SKM-1 (cell line): ENCODE measurements around the gene EPN3.

ENCODE experiments used
- DNase-seq: peaks from one replicate; lab custom pipeline; 2025; ENCODE audit not compliant: unreplicated experiment; lab: John Stamatoyannopoulos, UW

The EPN3 gene

GRCh38 chr17:50508573-50509460 is 23.7 kb upstream of the EPN3 start:
- DNase-seq = no peak

- DNase-seq = no peak
Measured at GRCh38 chr17:50511058-50511457, 21.5 kb upstream of the EPN3 start.

- no peak for DNase-seq
Measured at GRCh38 chr17:50513495-50513894, 19.0 kb upstream of the EPN3 start.

- no peak for DNase-seq
Measured at GRCh38 chr17:50514388-50514787, 18.1 kb upstream of the EPN3 start.

GRCh38 chr17:50514936-50515702 is 17.4 kb upstream of the EPN3 start:
- DNase-seq = no peak

- DNase-seq = no peak
Measured at GRCh38 chr17:50517011-50517410, 15.5 kb upstream of the EPN3 start.

GRCh38 chr17:50517504-50518383 is 14.8 kb upstream of the EPN3 start:
- no peak for DNase-seq

GRCh38 chr17:50518384-50519023 is 14.0 kb upstream of the EPN3 start:
- DNase-seq = no peak

GRCh38 chr17:50519141-50519834 is 13.2 kb upstream of the EPN3 start:
- DNase-seq = no peak

GRCh38 chr17:50520483-50520882 is 12.1 kb upstream of the EPN3 start:
- no peak for DNase-seq

GRCh38 chr17:50521514-50521913 is 11.0 kb upstream of the EPN3 start:
- no peak for DNase-seq

GRCh38 chr17:50522766-50523165 is 9.8 kb upstream of the EPN3 start:
- DNase-seq = no peak

- DNase-seq = no peak
Measured at GRCh38 chr17:50523208-50523607, 9.3 kb upstream of the EPN3 start.

- DNase-seq = no peak
Measured at GRCh38 chr17:50524838-50525237, 7.7 kb upstream of the EPN3 start.

GRCh38 chr17:50527155-50527762 is 5.3 kb upstream of the EPN3 start:
- peak; percentile 55 for DNase-seq

GRCh38 chr17:50527949-50528474 is 4.5 kb upstream of the EPN3 start:
- no peak for DNase-seq

- DNase-seq = no peak
Measured at GRCh38 chr17:50529849-50530248, 2.7 kb upstream of the EPN3 start.

GRCh38 chr17:50531428-50532025 is 1.0 kb upstream of the EPN3 start:
- no peak for DNase-seq

- no peak for DNase-seq
Measured at GRCh38 chr17:50533185-50533584, 650 bp downstream of the EPN3 start.
